Upper lobe of left lung (tissue), 4 donors: ENCODE data around the gene PTGDS.

Experiments used
- CTCF ChIP-seq, 6 experiments: fragments of 450-650 bp in 4 of 6; fragments of 200-600 bp in 2 of 6; sonication (generic) in 2 of 6; IDR thresholded peaks; one replicate each; pipeline ENCODE4 v1.5.1; 2016 to 2019; ENCODE audit warnings: antibody characterized with exemption in 6 of 6
- EP300 ChIP-seq, 4 donors: sonication (generic); formaldehyde crosslinking; IDR thresholded peaks; one replicate each; pipeline ENCODE4 v1.5.1; 2017; ENCODE audit warnings: antibody characterized with exemption in 4 of 4, control low read depth in 2 of 4
- POLR2AphosphoS5 ChIP-seq, 2 donors: sonication (generic); formaldehyde crosslinking; IDR thresholded peaks; one replicate each; pipeline ENCODE4 v1.5.1; 2017; ENCODE audit warnings: antibody characterized with exemption in 2 of 2

GRCh38 chr9:136943291-136944211, 33.8 kb upstream of the PTGDS start:
- TF ChIP-seq CTCF (IDR thresholded peaks at IDR 0.05) (no peak), EP300 (IDR thresholded peaks at IDR 0.05) (no peak), POLR2AphosphoS5 (IDR thresholded peaks at IDR 0.05) (no peak)
